BJ (cell line): ENCODE data around the gene RPS6KA2. TPM values are rescaled to one million over a fixed set of nuclear protein-coding genes. Genes with fewer than 3 reads are reported as not detected.

Experiments used
- CTCF ChIA-PET: fragments of 350-600 bp; formaldehyde crosslinking; extraction: SDS; loops from one replicate; lab custom pipeline; 2021; ENCODE audit warnings: antibody characterized with exemption, inconsistent platforms; lab: Yijun Ruan, JAX
- POLR2A ChIA-PET: fragments of 300-600 bp; sonication (Branson Sonifier 250); formaldehyde crosslinking; extraction: SDS; loops from one replicate; lab custom pipeline; 2021; ENCODE audit warnings: antibody characterized with exemption; lab: Charles Lee
- DNase-seq: peaks from one replicate; pipeline ENCODE4 v3.0.0-alpha.2; 2011; ENCODE audit warnings: low read depth
- H3K27me3 ChIP-seq: 2 replicates; pipeline ENCODE4 v1.6.0; 2011; ENCODE audit warnings: low read length; ENCODE audit not compliant: control insufficient read depth, insufficient read depth
- H3K36me3 ChIP-seq: 2 replicates; pipeline ENCODE4 v1.5.1; 2011; ENCODE audit warnings: low read length; ENCODE audit not compliant: control insufficient read depth, insufficient read depth
- H3K4me3 ChIP-seq: 2 replicates; pipeline ENCODE4 v1.5.1; 2011; ENCODE audit warnings: low read depth, mild to moderate bottlenecking, control low read depth, low read length
- polyA plus RNA-seq: library from polyadenylated mRNA; depleted of rRNA; stranded (reverse); fragments of >200 nt; gene quantifications from 2 replicates; pipeline ENCODE4 v1.2.3, GENCODE V29; 2011
- TF ChIP-seq, protein P1 (sequence below): IDR thresholded peaks from 2 replicates; pipeline ENCODE4 v1.5.1; 2011; ENCODE audit warnings: low read depth, mild to moderate bottlenecking, control low read depth, inconsistent platforms, low read length, moderate library complexity; ENCODE audit not compliant: insufficient read depth

Gene RPS6KA2
- polyA plus RNA-seq, 1 experiment: 80.8 TPM

DNA sequence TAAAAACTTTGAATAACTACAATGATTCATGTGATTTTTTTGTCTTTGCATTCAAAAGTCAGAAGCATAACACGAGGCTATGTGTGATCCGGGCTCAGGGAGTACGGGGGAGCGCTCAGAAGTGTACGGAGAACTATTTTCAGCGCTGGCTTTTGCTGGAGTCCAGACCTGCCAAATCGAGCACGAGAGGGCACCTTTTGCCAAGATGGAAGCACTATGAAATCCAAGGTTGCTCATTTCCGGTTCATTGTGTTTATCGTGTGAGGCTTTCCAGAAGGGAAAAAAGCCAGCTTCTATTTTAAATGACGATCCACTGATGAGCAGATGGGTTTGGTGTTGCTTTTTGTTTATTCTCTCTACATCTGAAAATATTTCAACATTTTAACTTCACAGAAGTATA is 51.8 kb downstream of the RPS6KA2 start:
- no peak for DNase-seq
- no peaks in the 10 kb centered on the region; the same call in 1 of the 2 replicates for H3K36me3 ChIP-seq
- CTCF ChIA-PET: no interaction called here
- no peak overlapping the region for H3K4me3 ChIP-seq
- TF ChIP-seq, protein P1, sequence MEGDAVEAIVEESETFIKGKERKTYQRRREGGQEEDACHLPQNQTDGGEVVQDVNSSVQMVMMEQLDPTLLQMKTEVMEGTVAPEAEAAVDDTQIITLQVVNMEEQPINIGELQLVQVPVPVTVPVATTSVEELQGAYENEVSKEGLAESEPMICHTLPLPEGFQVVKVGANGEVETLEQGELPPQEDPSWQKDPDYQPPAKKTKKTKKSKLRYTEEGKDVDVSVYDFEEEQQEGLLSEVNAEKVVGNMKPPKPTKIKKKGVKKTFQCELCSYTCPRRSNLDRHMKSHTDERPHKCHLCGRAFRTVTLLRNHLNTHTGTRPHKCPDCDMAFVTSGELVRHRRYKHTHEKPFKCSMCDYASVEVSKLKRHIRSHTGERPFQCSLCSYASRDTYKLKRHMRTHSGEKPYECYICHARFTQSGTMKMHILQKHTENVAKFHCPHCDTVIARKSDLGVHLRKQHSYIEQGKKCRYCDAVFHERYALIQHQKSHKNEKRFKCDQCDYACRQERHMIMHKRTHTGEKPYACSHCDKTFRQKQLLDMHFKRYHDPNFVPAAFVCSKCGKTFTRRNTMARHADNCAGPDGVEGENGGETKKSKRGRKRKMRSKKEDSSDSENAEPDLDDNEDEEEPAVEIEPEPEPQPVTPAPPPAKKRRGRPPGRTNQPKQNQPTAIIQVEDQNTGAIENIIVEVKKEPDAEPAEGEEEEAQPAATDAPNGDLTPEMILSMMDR: no peak
- no peaks in the 10 kb centered on the region for H3K27me3 ChIP-seq
- POLR2A ChIA-PET: no interaction called here

DNA sequence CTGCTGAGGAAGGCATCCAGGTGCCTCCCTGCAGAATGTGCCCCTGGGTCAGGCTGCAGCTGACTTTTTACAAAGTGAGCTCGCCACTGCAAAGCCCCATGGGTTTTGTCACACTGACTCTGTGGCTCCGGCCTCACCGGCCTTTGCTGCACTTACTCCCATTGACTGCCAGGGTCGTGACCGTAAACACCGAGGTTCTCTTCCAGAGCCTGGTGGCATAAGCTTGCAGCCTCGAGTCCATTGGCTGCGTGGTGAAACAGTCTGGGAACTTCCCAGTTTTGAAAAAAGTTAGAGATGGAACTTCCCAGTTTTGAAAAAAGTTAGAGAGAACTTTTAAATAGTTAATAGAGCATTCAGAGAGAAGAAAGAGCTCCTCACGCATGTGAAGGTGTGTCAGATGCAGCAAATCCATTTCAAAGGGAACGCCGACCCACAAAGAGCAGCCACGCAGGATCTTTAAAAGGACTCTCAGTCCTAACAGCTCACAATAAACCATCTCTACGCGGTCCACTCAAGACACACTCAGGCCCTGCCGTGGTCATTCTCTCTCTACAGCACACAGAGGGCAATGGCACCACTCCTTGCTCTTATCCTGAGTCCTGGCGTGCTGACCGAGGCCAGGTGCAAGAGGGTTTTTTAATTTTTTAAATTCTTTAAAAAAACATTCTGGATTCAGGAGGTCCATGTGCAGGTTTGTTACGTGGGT is 53.4 kb downstream of the RPS6KA2 start:
- Histone ChIP-seq H3K36me3 (no peaks in the 10 kb centered on the region; the same call in 1 of the 2 replicates), H3K27me3 (no peaks in the 10 kb centered on the region), H3K4me3 (no peak overlapping the region)
- ChIA-PET CTCF (interaction anchor here (1.1 kb wide), 1 partner anchor 11 kb away, joined by 3 read pairs; no protein-coding TSS in a partner anchor), POLR2A (no interaction called here)
- no peak for DNase-seq
- TF ChIP-seq, protein P1: no peak

DNA sequence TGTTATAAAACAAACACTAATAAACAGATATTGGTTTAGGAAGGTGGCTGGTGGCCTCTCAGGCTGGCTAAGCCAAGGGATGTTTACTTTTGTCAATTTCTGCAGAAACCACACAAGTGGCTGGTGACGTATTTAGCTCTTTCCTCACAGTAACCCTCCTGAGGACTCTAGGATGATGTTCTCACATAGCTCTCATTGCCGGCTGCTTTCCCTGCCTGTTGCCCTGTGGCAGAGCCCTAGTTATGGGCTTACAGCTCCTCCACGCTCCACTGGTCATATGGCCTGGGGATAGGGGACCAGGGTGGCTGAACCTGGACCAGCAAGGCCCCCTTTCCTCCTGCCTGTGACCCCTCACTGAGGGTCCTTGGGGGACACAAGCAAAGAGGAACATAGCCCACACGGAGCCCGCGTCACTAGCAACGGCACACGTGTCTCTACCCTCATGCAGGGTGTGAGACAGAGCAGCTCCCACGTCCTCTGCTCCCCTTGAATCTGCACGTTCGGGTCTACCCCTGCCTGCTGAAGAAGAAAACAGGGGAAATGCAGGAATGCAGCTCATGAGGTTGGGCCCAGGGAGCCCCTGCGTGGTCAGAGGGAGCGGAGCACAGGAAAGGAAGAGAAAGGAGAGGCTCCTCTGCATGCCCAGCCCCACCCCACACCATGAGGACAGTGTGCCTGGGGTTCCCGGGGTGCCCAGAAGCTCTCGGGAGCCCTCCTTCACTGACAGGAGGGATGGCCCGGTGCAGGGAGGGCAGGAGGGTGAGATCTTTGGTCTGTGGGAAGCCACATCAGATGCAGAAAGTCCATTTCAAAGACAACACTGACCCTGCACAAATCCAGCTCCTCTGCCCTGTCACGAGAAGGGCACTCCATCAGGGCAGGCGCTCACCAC is 54.4 kb downstream of the RPS6KA2 start:
- Histone ChIP-seq H3K36me3 (no peaks in the 10 kb centered on the region), H3K27me3 (no peaks in the 10 kb centered on the region), H3K4me3 (no peak overlapping the region)
- CTCF ChIA-PET: no interaction called here
- TF ChIP-seq, protein P1: no peak
- no peak for DNase-seq
- POLR2A ChIA-PET: no interaction called here

DNA sequence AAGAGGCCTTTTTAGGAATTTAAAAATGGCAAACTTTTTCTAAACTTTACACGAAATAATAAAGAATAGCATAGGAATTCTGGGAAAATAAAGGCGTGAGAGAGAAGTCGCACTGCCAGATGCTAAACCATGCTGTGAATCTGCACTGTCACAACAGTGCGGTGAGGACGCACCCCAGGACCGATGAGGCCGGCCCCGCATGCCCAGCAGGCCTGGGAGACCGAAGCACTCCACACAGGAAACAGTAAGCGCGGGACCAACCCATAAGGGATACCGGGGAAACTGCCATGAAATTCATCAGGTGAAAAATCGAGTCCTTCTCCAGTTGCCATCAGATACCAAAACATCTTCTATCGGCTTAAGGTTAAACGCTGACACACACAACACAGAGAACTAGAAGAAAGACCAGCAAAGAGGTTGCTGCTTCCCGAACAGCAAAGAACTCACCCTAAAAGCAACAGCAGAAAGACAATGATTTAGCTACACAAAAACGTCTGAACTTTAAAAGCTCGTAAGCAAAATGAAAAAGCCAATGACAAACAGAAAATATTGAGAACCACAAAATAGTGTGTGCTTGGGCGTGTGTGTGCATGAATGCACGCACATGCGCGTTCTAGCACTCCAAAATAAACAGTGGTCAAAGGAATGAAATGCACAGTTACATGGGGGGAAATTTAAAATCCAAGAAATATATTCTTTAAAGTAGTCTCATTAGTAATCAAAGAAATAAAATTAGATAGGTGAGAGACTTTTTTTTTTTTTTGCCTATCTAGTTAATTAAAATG is 55.9 kb downstream of the RPS6KA2 start:
- no peak for DNase-seq
- TF ChIP-seq, protein P1: no peak
- Histone ChIP-seq H3K27me3 (no peaks in the 10 kb centered on the region), H3K36me3 (no peaks in the 10 kb centered on the region), H3K4me3 (no peak overlapping the region)
- ChIA-PET CTCF (no interaction called here), POLR2A (no interaction called here)
